ENCODE results near the gene LYPLAL1.

GRCh38 chr1:219152751-219153150 lies 20.9 kb upstream of the LYPLAL1 start:
- no peak for TF ChIP-seq CTCF (IDR thresholded peaks at IDR 0.05)
- no peak for TF ChIP-seq POLR2A (IDR thresholded peaks at IDR 0.05)

All from thyroid gland (tissue), 4 donors.